ENCODE results near the gene MSH6. TPM values are rescaled to one million over a fixed set of nuclear protein-coding genes. Genes with fewer than 3 reads are reported as not detected.
A peak's percentile ranks its signal among the peaks of the same experiment; 100 is the strongest.

The MSH6 gene, protein sequence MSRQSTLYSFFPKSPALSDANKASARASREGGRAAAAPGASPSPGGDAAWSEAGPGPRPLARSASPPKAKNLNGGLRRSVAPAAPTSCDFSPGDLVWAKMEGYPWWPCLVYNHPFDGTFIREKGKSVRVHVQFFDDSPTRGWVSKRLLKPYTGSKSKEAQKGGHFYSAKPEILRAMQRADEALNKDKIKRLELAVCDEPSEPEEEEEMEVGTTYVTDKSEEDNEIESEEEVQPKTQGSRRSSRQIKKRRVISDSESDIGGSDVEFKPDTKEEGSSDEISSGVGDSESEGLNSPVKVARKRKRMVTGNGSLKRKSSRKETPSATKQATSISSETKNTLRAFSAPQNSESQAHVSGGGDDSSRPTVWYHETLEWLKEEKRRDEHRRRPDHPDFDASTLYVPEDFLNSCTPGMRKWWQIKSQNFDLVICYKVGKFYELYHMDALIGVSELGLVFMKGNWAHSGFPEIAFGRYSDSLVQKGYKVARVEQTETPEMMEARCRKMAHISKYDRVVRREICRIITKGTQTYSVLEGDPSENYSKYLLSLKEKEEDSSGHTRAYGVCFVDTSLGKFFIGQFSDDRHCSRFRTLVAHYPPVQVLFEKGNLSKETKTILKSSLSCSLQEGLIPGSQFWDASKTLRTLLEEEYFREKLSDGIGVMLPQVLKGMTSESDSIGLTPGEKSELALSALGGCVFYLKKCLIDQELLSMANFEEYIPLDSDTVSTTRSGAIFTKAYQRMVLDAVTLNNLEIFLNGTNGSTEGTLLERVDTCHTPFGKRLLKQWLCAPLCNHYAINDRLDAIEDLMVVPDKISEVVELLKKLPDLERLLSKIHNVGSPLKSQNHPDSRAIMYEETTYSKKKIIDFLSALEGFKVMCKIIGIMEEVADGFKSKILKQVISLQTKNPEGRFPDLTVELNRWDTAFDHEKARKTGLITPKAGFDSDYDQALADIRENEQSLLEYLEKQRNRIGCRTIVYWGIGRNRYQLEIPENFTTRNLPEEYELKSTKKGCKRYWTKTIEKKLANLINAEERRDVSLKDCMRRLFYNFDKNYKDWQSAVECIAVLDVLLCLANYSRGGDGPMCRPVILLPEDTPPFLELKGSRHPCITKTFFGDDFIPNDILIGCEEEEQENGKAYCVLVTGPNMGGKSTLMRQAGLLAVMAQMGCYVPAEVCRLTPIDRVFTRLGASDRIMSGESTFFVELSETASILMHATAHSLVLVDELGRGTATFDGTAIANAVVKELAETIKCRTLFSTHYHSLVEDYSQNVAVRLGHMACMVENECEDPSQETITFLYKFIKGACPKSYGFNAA (N-terminal part only)
- total RNA-seq (2014; rRNA removed; shearing (Covaris generic)) = 152 and 192 TPM in 2 replicates

DNA sequence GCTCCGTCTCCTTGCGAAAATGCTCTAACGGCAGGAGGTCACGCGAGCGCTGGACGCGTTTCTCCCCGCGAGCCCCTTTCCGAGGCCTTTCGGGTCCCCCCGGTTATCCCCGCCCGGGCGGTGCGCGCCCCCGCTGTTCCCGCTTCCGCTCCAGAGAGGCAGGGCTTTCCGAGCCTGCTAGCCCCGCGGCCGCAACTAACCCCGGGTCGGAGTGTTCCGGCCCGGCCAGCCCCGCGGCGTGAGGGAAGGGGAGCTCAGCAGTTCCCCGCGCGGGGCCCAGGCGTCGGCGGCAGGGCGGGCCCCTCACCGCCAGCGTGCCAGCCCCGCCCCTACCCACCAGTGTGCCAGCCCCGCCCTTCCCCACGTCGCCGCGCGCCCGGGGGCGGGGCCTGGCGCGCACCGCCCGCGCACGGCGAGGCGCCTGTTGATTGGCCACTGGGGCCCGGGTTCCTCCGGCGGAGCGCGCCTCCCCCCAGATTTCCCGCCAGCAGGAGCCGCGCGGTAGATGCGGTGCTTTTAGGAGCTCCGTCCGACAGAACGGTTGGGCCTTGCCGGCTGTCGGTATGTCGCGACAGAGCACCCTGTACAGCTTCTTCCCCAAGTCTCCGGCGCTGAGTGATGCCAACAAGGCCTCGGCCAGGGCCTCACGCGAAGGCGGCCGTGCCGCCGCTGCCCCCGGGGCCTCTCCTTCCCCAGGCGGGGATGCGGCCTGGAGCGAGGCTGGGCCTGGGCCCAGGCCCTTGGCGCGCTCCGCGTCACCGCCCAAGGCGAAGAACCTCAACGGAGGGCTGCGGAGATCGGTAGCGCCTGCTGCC is at the start of gene MSH6:
TSS of gene MSH6 (plus strand) at position 475 of the 815 bp plus-strand sequence. CDS start at position 564, 89 bp downstream.
- peak; percentile 99 for DNase-seq
- Histone ChIP-seq H3K36me3 (replicated peaks; ENCODE audit: control insufficient read depth, insufficient read depth, low read length) (no peaks in the 10 kb centered on the region; the same call in 1 of the 2 replicates), H3K4me3 (ENCODE audit: insufficient read depth, low read depth, low read length) (peak within 1 kb of the TSS; percentile 100)

DNA sequence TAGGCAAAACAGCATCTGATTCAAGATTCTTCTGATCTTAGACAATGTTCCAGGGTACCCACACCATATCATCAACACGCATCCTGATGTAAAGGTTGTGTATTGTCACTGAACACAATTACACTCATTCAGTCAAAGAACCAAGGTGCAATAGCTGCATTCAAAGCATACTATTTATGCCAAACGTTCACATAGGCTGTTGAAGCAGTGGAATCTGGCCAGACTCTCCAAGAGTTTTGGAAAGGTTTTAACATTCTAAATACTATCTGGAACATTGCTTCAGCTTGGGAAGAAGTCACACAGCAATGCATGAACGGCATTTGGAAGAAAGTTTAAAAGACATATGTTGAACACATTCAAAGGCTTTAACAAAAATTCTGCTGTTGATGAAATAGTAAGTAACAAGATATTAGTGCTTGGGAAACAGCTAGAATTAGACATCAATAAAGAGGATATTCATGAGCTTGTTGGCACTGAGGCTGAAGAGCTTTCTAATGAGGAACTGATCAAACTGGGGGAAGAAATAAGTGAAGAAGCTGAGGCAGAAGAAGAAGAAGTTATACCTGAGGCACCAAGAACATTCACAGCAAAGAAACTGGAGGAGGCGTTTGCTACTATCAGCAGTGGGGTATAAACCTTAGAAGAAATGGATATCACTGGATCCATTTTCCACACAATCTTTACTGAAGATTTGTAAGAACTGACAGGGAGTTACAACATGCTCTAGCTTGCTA is 47.6 kb upstream of the MSH6 start:
- Histone ChIP-seq H3K36me3 (replicated peaks; ENCODE audit: control insufficient read depth, insufficient read depth, low read length) (no peaks in the 10 kb centered on the region), H3K4me3 (ENCODE audit: insufficient read depth, low read depth, low read length) (no peak overlapping the region), H3K27me3 (ENCODE audit: control insufficient read depth, insufficient read depth, low read length) (no peaks in the 10 kb centered on the region)
- no peak for DNase-seq

More for the DNA sequence above, at the start of gene MSH6:
- H3K27me3 ChIP-seq (ENCODE audit: control insufficient read depth, insufficient read depth, low read length) = no peaks in the 10 kb centered on the region

DNA sequence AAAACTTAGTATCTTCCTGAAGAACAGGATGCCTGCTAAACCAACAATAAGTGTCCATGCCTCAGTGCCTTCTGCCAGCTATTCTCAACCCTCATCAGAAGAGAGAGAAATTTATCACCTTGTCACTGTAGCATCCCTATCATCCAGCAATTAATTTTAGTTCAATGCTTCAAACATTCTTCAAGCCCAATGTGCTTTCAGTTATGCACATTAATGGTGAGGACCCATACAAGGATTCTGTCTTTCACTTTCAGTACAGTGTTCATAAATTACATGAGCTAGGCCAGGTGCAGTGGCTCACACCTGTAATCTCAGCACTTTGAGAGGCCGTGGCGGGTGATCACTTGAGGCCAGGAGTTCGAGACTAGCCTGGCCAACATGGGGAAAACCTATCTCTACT is 47.0 kb upstream of the MSH6 start:
- Histone ChIP-seq H3K4me3 (ENCODE audit: insufficient read depth, low read depth, low read length) (no peak overlapping the region), H3K36me3 (replicated peaks; ENCODE audit: control insufficient read depth, insufficient read depth, low read length) (no peaks in the 10 kb centered on the region), H3K27me3 (ENCODE audit: control insufficient read depth, insufficient read depth, low read length) (no peaks in the 10 kb centered on the region)
- DNase-seq = no peak

DNA sequence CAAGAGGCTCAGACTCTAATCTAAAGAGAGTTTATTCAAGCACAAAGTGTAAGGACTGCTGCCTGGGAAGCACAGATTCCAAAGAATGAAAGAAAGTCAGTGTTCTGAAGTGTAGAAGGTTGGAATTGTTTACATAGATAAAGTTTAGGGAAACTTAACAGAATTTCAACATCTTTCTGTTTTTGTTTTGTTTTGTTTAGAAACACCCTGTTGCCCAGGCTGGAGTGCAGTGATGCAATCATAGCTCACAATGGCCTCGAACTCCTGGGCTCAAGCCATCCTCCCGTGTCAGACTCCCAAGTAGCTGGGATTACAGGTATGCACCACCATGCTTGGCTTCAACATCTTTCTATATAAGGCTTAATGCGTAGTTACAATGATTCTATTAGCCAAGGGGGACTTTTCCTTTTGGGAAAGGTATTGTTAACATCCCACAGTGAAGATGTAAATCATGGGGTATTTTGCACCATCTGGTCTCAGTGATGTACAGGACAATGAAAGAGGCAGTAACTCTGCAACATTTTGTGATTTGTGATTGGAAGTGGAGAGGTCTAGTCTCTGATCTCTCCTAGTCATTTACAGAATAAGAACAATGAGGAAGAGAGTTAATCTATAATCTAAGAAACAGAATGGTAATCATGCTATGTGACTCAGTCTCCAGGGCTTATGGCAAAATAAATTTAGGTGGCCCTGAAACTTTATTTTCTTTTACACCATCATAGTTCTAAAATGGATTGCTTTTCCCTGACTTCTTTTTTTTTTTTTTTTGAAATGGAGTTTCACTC is 45.6 kb upstream of the MSH6 start:
- H3K27me3 ChIP-seq (ENCODE audit: control insufficient read depth, insufficient read depth, low read length) = no peaks in the 10 kb centered on the region
- H3K4me3 ChIP-seq (ENCODE audit: insufficient read depth, low read depth, low read length) = no peak overlapping the region
- H3K36me3 ChIP-seq (replicated peaks; ENCODE audit: control insufficient read depth, insufficient read depth, low read length) = no peaks in the 10 kb centered on the region
- DNase-seq = no peak

- no peak for DNase-seq
- Histone ChIP-seq H3K27me3 (ENCODE audit: control insufficient read depth, insufficient read depth, low read length) (no peaks in the 10 kb centered on the region), H3K36me3 (replicated peaks; ENCODE audit: control insufficient read depth, insufficient read depth, low read length) (no peaks in the 10 kb centered on the region), H3K4me3 (ENCODE audit: insufficient read depth, low read depth, low read length) (no peak overlapping the region)
These were observed 44.6 kb upstream of the MSH6 start for GRCh38 chr2:47738331-47738730.

GRCh38 chr2:47741101-47741500 is 41.8 kb upstream of the MSH6 start:
- Histone ChIP-seq H3K36me3 (replicated peaks; ENCODE audit: control insufficient read depth, insufficient read depth, low read length) (no peaks in the 10 kb centered on the region), H3K4me3 (ENCODE audit: insufficient read depth, low read depth, low read length) (no peak overlapping the region), H3K27me3 (ENCODE audit: control insufficient read depth, insufficient read depth, low read length) (no peaks in the 10 kb centered on the region)
- no peak for DNase-seq

- H3K4me3 ChIP-seq (ENCODE audit: insufficient read depth, low read depth, low read length) = no peak overlapping the region
- no peak for DNase-seq
- no peaks in the 10 kb centered on the region for H3K27me3 ChIP-seq (ENCODE audit: control insufficient read depth, insufficient read depth, low read length)
- no peaks in the 10 kb centered on the region for H3K36me3 ChIP-seq (replicated peaks; ENCODE audit: control insufficient read depth, insufficient read depth, low read length)
These were observed 41.3 kb upstream of the MSH6 start for GRCh38 chr2:47741637-47742036.

GRCh38 chr2:47744074-47744473 is 38.9 kb upstream of the MSH6 start:
- no peaks in the 10 kb centered on the region for H3K36me3 ChIP-seq (replicated peaks; ENCODE audit: control insufficient read depth, insufficient read depth, low read length)
- no peaks in the 10 kb centered on the region for H3K27me3 ChIP-seq (ENCODE audit: control insufficient read depth, insufficient read depth, low read length)
- DNase-seq = no peak
- no peak overlapping the region for H3K4me3 ChIP-seq (ENCODE audit: insufficient read depth, low read depth, low read length)

DNA sequence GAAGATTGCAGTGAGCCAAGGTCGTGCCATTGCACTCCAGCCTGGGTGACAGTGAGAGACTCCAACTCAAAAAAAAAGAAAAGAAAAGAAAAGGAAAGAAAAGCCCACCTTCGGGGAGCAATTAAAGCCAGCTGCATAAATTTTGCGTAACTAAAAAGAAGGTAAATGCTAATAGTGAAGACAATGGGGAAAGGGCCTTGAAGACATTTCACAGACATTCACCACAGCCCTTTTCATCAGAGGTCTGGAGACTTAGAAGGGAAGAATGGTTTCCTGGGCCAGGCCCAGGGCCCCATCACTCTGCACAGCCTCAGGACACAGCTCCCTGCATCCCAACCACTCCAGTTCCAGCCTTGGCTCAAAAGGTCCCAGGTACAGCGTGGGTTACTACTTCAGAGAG is 35.1 kb upstream of the MSH6 start:
- Histone ChIP-seq H3K36me3 (replicated peaks; ENCODE audit: control insufficient read depth, insufficient read depth, low read length) (no peaks in the 10 kb centered on the region), H3K27me3 (ENCODE audit: control insufficient read depth, insufficient read depth, low read length) (no peaks in the 10 kb centered on the region), H3K4me3 (ENCODE audit: insufficient read depth, low read depth, low read length) (no peak overlapping the region)
- DNase-seq = no peak

GRCh38 chr2:47751856-47752414 is 31.0 kb upstream of the MSH6 start:
- no peak overlapping the region for H3K4me3 ChIP-seq (ENCODE audit: insufficient read depth, low read depth, low read length)
- DNase-seq = no peak
- H3K36me3 ChIP-seq (replicated peaks; ENCODE audit: control insufficient read depth, insufficient read depth, low read length) = no peaks in the 10 kb centered on the region
- no peaks in the 10 kb centered on the region for H3K27me3 ChIP-seq (ENCODE audit: control insufficient read depth, insufficient read depth, low read length)

DNA sequence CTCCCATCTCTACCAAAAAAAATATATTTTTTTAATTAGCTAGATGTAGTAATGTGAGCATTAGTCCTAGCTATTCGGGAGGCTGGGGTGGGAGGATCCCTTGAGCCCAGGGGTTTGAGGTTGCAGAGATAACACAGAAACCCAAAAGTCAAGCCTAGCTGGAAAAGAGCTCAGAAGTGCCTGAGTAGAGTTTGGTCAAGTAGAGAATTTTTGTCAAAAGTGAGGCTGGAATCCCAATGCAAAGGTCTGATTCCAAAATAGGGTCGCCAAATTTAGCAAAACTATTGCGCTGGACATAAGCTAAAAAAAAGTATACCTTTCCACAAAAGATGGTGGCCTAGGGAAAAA is 15.5 kb upstream of the MSH6 start:
- Histone ChIP-seq H3K27me3 (ENCODE audit: control insufficient read depth, insufficient read depth, low read length) (no peaks in the 10 kb centered on the region), H3K36me3 (replicated peaks; ENCODE audit: control insufficient read depth, insufficient read depth, low read length) (no peaks in the 10 kb centered on the region), H3K4me3 (ENCODE audit: insufficient read depth, low read depth, low read length) (no peak overlapping the region)
- no peak for DNase-seq

DNA sequence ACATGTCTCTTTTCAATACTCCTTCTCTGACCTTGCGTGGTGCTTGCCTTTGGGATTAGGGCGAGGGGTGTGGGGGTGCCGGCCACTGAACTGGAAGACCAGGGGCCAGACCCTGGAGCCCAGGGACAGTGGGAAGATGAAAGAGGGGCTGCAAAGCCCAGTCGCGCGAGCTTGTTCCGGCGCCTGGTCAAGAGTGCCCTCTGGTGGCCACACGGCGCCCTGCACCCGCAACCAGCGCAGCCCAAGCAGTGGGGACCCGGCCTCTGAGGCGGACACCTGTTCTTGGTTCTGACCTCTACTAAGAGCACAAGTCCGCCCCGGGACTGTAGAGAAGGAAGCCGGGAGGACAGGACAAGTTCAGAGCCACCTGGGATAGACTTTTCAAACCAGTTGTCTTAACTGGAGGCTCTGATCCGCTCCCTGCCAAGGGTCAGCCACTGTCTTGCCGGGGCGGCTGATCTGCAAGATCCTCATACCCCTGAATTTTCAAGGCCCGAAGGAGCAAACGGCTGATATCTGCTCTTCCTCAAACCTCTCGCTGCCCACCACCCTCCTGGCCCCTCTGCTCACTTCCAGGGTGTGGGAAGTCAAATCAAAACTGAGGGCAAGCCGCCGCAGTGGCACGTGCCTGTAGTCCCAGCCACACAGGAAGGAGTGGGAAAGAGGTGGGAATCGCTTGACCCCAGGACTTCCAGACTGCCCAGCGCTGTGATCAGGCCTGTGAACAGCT is 14.9 kb upstream of the MSH6 start:
- Histone ChIP-seq H3K27me3 (ENCODE audit: control insufficient read depth, insufficient read depth, low read length) (no peaks in the 10 kb centered on the region), H3K36me3 (replicated peaks; ENCODE audit: control insufficient read depth, insufficient read depth, low read length) (no peaks in the 10 kb centered on the region), H3K4me3 (ENCODE audit: insufficient read depth, low read depth, low read length) (no peak overlapping the region)
- DNase-seq = peak; percentile 90
